ENCODE results near the gene NEU1.

- TF ChIP-seq CTCF (IDR thresholded peaks at IDR 0.05; ENCODE audit: poor library complexity) (no peak), EZH2 (IDR thresholded peaks at IDR 0.05; ENCODE audit: borderline replicate concordance) (no peak)
Measured at GRCh38 chr6:31882344-31882743, 19.7 kb upstream of the NEU1 start.

Measured in hepatocyte (in vitro differentiated cells).